HepG2 (cell line): ENCODE data around the gene MARCHF2. TPM values are rescaled to one million over a fixed set of nuclear protein-coding genes. Genes with fewer than 3 reads are reported as not detected.

Experiments
- ARHGAP35 ChIP-seq: sonication (generic); formaldehyde crosslinking; IDR thresholded peaks from 2 replicates; pipeline ENCODE4 v1.9.0; 2022; ENCODE audit warnings: mild to moderate bottlenecking, inconsistent platforms, moderate library complexity, missing genetic modification reagents, borderline replicate concordance
- FOXO1 ChIP-seq: sonication (generic); formaldehyde crosslinking; IDR thresholded peaks from 2 replicates; pipeline ENCODE4 v1.4.0; 2020; ENCODE audit warnings: missing genetic modification reagents
- GATAD2A ChIP-seq: IDR thresholded peaks from 2 replicates; pipeline ENCODE4 v1.6.1; 2016
- HMGXB4 ChIP-seq, 2 experiments: sonication (generic) in 1 of 2; formaldehyde crosslinking in 1 of 2; IDR thresholded peaks; 2 replicates each; pipeline versions ENCODE4 v1.4.0 to v1.6.1; 2018 to 2020; ENCODE audit warnings: missing genetic modification reagents in 2 of 2, borderline replicate concordance in 1 of 2, low read depth in 1 of 2, mild to moderate bottlenecking in 1 of 2, missing biosample characterization in 1 of 2
- MLXIP ChIP-seq: sonication (generic); formaldehyde crosslinking; IDR thresholded peaks from 2 replicates; pipeline ENCODE4 v1.9.0; 2021; ENCODE audit warnings: missing genetic modification reagents, borderline replicate concordance
- MYC ChIP-seq: sonication (generic); formaldehyde crosslinking; IDR thresholded peaks from 2 replicates; pipeline ENCODE4 v1.9.0; 2021; ENCODE audit warnings: missing genetic modification reagents, borderline replicate concordance
- NR2F6 ChIP-seq, 2 experiments: IDR thresholded peaks; 2 replicates each; pipeline ENCODE4 v1.6.1; 2016; ENCODE audit warnings: antibody characterized with exemption in 1 of 2, mild to moderate bottlenecking in 1 of 2
- PRPF4 ChIP-seq: fragments of 200-400 bp; formaldehyde crosslinking; IDR thresholded peaks from 2 replicates; pipeline ENCODE4 v1.6.1; 2016; ENCODE audit warnings: low read length, low read depth; ENCODE audit not compliant: poor library complexity, severe bottlenecking
- RORA ChIP-seq: sonication (generic); formaldehyde crosslinking; IDR thresholded peaks from 2 replicates; pipeline ENCODE4 v1.5.0; 2020; ENCODE audit warnings: mild to moderate bottlenecking, missing genetic modification reagents, moderate library complexity
- SNAPC2 ChIP-seq: sonication (generic); formaldehyde crosslinking; IDR thresholded peaks from 2 replicates; pipeline ENCODE4 v1.8.1; 2022; ENCODE audit warnings: mild to moderate bottlenecking, missing genetic modification reagents
- TRIM24 ChIP-seq: sonication (generic); formaldehyde crosslinking; IDR thresholded peaks from 2 replicates; pipeline ENCODE4 v1.8.0; 2022; ENCODE audit warnings: mild to moderate bottlenecking, missing genetic modification reagents
- ZFP36L1 ChIP-seq: sonication (generic); formaldehyde crosslinking; IDR thresholded peaks from 2 replicates; pipeline ENCODE4 v1.8.0; 2022; ENCODE audit warnings: mild to moderate bottlenecking, missing genetic modification reagents, moderate library complexity
- ZFP41 ChIP-seq: sonication (generic); formaldehyde crosslinking; IDR thresholded peaks from 2 replicates; pipeline ENCODE4 v1.4.0; 2020; ENCODE audit warnings: mild to moderate bottlenecking, missing genetic modification reagents, borderline replicate concordance
- ZNF44 ChIP-seq: sonication (generic); formaldehyde crosslinking; IDR thresholded peaks from 2 replicates; pipeline ENCODE4 v1.5.1; 2020; ENCODE audit warnings: mild to moderate bottlenecking, missing genetic modification reagents
- ZNF777 ChIP-seq: sonication (generic); formaldehyde crosslinking; IDR thresholded peaks from 2 replicates; pipeline ENCODE4 v1.4.0; 2020; ENCODE audit warnings: missing genetic modification reagents
- polyA plus RNA-seq, 8 experiments: library from polyadenylated mRNA; depleted of rRNA in 3 of 8; stranded (reverse) in 7 of 8; unstranded in 1 of 8; fragments of >200 nt; fragmentation: Illumina TruSeq in 4 of 8; extraction: Trizol in 4 of 8; gene quantifications; 2 replicates each; pipeline versions ENCODE4 v1.2.1 to v1.2.3, GENCODE V29; 2011 to 2016; ENCODE audit warnings: low read depth in 4 of 8, missing spikeins in 1 of 8, mixed read lengths in 1 of 8; ENCODE audit not compliant: insufficient read depth in 1 of 8
- total RNA-seq, 5 experiments: library from RNA; depleted of rRNA; stranded (reverse); fragments of >200 nt; fragmentation: Illumina TruSeq; extraction: Trizol; gene quantifications; 2 replicates each; pipeline ENCODE4 v1.2.3, GENCODE V29; 2016; ENCODE audit warnings: low read depth in 1 of 5
- TF ChIP-seq, protein P1 (sequence below): sonication (generic); formaldehyde crosslinking; IDR thresholded peaks from 2 replicates; pipeline ENCODE4 v1.5.1; 2020; ENCODE audit warnings: mild to moderate bottlenecking, missing genetic modification reagents
- TF ChIP-seq, protein P2 (sequence below): sonication (generic); formaldehyde crosslinking; IDR thresholded peaks from 2 replicates; pipeline ENCODE4 v1.5.0; 2020; ENCODE audit warnings: mild to moderate bottlenecking, missing genetic modification reagents, borderline replicate concordance

Gene MARCHF2
- total and polyA plus RNA-seq, 2 of the 13 experiments (the other 11 are each of a cell fraction or from before 2014, with no cell fraction given), result 12.7 to 13.0 TPM

DNA sequence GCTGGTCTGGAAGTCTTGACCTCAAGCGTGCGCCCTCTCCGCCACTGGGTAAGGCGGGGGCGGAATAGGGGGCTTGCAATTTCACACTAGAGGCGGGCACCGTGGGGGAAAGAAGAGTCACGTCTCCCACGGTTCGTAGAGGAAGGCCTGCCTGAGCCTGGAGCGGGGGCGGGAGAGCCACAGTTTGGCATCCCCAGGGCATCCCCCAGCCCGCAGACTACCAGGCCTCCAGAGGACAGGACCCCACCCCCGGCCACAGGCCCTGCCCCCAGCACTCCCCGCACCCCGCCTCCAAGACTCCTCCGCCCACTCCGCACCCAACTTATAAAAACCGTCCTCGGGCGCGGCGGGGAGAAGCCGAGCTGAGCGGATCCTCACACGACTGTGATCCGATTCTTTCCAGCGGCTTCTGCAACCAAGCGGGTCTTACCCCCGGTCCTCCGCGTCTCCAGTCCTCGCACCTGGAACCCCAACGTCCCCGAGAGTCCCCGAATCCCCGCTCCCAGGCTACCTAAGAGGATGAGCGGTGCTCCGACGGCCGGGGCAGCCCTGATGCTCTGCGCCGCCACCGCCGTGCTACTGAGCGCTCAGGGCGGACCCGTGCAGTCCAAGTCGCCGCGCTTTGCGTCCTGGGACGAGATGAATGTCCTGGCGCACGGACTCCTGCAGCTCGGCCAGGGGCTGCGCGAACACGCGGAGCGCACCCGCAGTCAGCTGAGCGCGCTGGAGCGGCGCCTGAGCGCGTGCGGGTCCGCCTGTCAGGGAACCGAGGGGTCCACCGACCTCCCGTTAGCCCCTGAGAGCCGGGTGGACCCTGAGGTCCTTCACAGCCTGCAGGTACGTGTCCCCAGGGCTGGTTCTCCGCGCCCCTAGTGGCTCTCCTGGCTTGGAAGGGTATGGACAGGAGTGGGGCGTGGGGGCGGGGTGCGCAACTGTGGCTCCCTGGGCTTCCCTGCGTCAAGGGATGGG lies 49.0 kb upstream of the MARCHF2 start, which contains the start of gene ANGPTL4 (continued):
- TF ChIP-seq TRIM24 (CRISPR knock-in tag) (0 out of 2 replicates have a peak, but pooled peaks have one; percentile 45), MYC (CRISPR knock-in tag) (peak; percentile 23; the same call in 1 of the 2 replicates), MLXIP (CRISPR knock-in tag) (no peak), ZFP41 (no peak), HMGXB4 (CRISPR knock-in tag; IDR thresholded peaks at IDR 0.05; ENCODE audit: borderline replicate concordance in 1 of 2, low read depth in 1 of 2) (peak; percentile 47 to 72; a peak in 3 of 4 replicates), GATAD2A (CRISPR knock-in tag) (peak; percentile 29; the same call in 1 of the 2 replicates), ZFP36L1 (CRISPR knock-in tag) (0 out of 2 replicates have a peak, but pooled peaks have one; percentile 65), ZNF44 (CRISPR knock-in tag) (0 out of 2 replicates have a peak, but pooled peaks have one; percentile 60), PRPF4 (no peak), ZNF777 (peak; percentile 89), NR2F6 (IDR thresholded peaks at IDR 0.05) (no peak), NR2F6 (CRISPR knock-in tag; IDR thresholded peaks at IDR 0.05) (0 out of 2 replicates have a peak, but pooled peaks have one; percentile 5), SNAPC2 (no peak), ARHGAP35 (CRISPR knock-in tag) (0 out of 2 replicates have a peak, but pooled peaks have one; percentile 58), FOXO1 (CRISPR knock-in tag) (no peak), RORA (no peak)
- TF ChIP-seq, protein P1, sequence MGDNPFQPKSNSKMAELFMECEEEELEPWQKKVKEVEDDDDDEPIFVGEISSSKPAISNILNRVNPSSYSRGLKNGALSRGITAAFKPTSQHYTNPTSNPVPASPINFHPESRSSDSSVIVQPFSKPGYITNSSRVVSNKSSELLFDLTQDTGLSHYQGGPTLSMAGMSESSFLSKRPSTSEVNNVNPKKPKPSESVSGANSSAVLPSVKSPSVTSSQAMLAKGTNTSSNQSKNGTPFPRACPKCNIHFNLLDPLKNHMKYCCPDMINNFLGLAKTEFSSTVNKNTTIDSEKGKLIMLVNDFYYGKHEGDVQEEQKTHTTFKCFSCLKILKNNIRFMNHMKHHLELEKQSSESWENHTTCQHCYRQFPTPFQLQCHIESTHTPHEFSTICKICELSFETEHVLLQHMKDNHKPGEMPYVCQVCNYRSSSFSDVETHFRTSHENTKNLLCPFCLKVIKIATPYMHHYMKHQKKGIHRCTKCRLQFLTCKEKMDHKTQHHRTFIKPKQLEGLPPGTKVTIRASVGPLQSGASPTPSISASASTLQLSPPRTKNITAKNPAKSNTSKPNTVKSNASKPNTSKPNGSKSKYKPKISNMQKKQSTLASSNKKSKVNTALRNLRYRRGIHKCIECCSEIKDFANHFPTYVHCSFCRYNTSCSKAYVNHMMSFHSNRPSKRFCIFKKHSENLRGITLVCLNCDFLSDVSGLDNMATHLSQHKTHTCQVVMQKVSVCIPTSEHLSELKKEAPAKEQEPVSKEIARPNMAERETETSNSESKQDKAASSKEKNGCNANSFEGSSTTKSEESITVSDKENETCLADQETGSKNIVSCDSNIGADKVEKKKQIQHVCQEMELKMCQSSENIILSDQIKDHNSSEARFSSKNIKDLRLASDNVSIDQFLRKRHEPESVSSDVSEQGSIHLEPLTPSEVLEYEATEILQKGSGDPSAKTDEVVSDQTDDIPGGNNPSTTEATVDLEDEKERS (CRISPR knock-in tag), result 0 out of 2 replicates have a peak, but pooled peaks have one; percentile 19
- TF ChIP-seq, protein P2, sequence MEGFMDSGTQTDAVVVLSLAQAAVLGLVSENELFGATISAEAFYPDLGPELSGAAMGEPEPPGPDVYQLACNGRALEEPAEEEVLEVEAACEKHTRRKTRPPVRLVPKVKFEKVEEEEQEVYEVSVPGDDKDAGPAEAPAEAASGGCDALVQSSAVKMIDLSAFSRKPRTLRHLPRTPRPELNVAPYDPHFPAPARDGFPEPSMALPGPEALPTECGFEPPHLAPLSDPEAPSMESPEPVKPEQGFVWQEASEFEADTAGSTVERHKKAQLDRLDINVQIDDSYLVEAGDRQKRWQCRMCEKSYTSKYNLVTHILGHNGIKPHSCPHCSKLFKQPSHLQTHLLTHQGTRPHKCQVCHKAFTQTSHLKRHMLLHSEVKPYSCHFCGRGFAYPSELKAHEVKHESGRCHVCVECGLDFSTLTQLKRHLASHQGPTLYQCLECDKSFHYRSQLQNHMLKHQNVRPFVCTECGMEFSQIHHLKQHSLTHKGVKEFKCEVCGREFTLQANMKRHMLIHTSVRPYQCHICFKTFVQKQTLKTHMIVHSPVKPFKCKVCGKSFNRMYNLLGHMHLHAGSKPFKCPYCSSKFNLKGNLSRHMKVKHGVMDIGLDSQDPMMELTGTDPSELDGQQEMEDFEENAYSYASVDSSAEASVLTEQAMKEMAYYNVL (CRISPR knock-in tag), result no peak
